NCI-H446 (cell line): Measurements from ENCODE around the gene TNP1.

ENCODE experiments used
- DNase-seq, 2 experiments: peaks; one replicate each; lab custom pipeline; 2025; lab: John Stamatoyannopoulos, UW

TNP1 gene

GRCh38 chr2:216838151-216838550 is 21.7 kb downstream of the TNP1 start:
- peak in 1 of 2 experiments; percentile 5 for DNase-seq

DNA sequence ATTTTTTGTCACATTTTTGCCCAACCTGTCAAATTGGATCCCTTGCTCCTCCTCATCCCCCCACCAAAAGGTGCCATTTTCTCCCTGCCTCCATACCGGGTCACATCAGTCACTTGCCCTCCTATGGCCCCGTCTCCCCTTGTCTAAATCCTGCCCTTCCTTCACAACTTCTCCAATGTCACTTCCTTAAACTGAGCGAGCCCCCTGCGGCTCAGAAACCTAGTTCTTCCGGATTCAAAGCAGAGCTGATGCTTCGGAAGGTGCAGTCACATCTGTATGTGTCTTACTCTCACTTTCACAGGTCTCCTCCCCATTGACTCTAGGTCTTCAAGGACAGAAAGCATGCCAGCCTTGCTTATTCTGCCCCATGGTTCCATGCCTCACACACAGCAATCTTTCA is 22.1 kb downstream of the TNP1 start:
- DNase-seq = no peak

DNA sequence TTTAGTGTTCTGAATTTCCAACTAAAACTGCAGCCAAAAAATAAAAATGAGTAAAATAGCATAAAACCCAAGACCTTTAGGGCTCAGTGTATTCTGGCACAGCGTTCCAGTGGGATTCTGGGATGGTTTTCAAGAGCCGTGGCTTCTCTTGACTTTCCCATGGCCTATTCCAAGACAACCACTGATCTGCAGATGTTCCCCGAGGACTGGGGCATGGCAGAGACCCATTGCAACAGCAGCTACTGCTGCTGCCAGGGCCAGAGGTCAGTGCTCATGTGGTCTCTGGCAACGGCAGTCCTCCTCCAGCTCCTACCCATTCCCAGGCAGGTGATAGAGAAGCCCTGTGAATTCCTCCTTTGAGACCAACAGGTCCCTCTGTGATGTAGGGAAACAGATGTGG is 26.8 kb downstream of the TNP1 start:
- no peak for DNase-seq

DNA sequence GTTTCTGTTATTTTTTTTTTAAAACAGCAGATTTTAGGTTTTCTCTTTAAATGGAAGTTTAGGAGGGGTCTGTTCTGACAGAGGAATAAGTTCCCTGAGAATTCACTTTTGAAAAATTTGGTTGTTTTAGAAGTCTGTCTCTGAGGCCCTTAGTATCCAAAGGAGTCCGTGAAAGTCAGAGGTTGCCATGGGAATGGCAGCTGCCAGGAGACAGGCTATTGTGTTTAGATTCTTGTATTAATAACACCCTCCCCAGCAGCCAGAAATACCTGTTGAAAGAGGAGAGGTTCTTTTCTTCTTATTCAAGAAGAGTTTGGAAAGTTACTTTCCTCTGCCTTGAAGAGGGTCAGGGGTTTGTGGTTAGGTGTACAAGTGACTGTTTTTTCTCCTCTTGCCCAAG is 29.5 kb downstream of the TNP1 start:
- DNase-seq = no peak

DNA sequence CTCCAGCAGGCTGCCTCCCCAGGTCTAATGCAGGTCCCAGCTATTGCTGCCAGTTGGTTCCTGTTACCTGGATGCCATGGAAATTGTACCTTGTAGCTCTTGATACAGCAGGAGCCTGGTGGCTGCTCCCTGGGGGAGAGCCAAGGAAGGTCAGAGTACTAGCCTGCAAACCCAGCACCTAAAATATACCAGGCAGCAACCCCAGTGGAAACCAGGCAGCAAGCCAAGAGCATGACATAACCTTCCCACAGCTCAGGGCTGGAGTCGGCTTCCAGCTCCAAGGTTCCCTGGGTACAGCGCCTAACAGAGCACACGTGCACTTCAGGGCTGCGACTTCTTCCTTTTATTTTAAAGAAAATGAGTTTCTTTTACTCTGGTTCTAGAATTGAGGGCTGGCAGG is 30.3 kb downstream of the TNP1 start:
- DNase-seq = peak; percentile 35 to 76

- DNase-seq = peak in 1 of 2 experiments; percentile 39
These were observed 32.7 kb downstream of the TNP1 start for GRCh38 chr2:216827073-216827720.

GRCh38 chr2:216822470-216822869 is 37.4 kb downstream of the TNP1 start:
- no peak for DNase-seq

DNA sequence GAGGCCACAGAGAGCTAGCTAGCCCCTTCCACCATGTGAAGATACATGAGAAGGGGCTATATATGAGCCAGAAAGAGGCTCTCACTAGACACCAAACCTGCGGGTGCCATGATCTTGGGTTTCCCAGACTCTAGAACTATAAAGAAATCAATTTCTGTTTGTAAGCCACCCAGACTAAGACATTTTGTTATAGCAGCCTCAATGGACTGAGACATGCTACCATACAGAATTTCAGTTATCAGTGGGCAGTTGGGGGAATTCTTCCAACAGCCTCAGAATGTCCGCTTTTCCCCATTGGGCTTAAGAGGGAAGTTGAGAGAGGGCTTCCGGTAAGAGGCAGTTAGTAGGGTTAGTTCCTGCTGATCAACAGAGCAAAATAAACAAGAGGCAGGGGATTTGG is 39.2 kb downstream of the TNP1 start:
- DNase-seq = no peak

DNA sequence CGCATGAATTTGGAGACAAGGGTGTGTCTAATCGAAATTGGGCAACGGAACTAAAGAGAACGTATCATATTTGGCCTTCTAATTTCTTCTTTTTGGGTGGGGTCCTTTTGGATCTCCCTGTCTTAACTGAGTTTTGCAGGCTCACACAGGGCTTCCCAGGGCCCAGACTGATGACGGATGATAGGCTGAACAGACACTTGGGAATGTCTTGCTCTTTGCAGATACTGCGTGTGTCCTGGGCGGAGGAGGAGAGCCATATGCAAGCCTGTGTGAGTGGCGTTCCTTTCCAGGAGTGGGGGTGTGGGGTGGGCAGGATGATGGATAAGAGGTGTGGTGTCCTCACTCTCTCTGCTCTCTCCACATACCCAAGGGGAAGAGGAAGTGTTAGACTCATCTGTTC is 40.1 kb downstream of the TNP1 start:
- no peak for DNase-seq

DNA sequence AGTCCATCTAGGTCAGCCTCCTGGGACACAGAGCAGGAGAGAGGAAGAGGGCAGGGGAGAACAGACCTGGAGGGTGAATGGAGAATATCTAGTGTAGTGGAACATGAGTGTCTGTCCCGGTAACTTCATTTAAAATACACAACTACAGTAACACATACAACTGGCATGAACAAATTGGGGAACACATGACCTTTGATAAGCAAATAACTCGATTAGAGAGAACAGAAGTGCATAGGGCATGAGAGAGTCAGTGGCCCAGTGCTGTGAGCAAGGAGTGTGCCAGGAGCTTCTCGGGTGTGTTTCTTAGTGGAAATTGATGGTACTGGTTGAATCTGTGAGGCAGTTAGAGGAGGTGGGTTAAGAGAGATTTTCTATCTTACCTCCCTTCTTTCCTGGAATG is 40.8 kb downstream of the TNP1 start:
- DNase-seq = no peak

GRCh38 chr2:216810399-216811160 is 49.3 kb downstream of the TNP1 start:
- no peak for DNase-seq
